Inflammatory macrophage (primary cell): Measurements from ENCODE around the gene FCHSD2.
"Not testable (repeated sequence)": the region's sequence is repeated elsewhere in the genome, so short reads cannot be mapped to it uniquely, and the experiment has no call there.

ENCODE experiments used
- DNase-seq, 2 donors: peaks; one replicate each; pipeline ENCODE4 v3.0.0-alpha.2; 2020 to 2022

The FCHSD2 gene

DNA sequence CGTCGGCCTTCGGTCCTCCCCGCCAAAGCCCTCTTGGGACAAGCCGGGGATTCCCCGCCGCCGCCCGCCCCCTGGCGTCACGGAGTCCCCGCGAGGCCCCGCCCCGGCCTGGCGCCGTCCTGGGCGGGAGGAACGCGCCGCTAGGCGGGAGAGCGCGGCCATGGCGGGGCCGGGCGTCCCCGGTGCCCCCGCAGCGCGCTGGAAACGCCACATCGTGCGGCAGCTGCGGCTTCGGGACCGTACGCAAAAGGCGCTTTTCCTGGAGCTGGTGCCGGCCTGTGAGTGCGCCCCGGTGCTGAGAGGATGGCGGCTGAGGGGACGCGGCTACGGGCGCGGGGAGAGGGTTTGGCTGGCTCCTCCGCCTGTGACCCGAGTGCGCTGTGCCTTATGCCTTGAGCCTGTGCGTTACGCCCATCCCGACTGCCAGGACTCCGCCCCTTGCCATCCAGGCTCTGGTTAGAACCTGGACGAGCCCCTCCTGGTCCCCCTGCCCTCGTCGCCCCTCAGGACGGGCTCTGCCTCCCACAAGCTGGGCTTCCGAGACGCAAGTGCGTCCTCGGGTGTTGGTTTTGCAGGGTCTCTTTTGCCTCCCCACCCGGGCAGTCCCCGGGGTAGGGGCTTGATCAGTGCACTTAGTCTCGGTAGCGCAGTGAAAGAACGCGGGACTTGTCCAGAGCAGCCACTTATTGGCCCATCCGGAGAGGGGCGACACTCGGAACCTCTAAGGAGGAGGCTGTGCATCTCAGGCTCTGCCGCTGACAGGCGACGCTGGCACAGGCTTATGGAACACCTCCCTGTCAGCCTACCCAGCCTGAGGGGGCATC lies 327.6 kb downstream of the FCHSD2 start, which contains the start of gene ATG16L2:
Gene ATG16L2, plus strand, starts transcription at position 126 of the 824 bp plus-strand sequence. Its CDS starts 35 bp downstream, at position 161.
- peak; percentile 88 to 92 for DNase-seq

DNA sequence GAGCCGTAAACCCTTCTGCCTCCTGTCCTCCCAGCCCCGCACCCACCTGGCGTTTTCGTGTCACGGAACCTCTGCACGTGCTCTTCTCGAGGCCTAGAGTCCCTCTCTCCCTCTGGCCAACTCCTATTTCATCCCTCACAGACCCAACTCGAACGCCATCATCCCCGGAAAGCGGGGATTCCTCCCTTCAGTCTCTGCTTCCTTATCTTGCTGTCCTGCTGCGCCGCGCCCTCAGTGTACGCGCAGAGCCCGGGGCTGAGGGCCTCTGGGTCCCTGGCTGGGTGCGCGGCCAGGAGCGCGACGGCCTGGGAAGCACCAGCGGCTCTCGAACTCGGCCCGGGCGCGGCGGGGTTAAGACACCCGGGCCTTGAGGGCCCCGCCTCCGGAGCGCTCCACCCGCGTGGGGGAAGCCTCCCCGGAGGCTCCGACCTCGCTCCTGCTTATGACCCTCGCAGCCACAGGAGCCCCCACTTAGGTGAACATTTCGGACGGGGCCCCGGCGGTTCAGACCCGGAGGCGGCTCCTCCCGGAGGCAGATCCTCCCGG lies 328.3 kb downstream of the FCHSD2 start:
- DNase-seq: peak; percentile 75 to 87

DNA sequence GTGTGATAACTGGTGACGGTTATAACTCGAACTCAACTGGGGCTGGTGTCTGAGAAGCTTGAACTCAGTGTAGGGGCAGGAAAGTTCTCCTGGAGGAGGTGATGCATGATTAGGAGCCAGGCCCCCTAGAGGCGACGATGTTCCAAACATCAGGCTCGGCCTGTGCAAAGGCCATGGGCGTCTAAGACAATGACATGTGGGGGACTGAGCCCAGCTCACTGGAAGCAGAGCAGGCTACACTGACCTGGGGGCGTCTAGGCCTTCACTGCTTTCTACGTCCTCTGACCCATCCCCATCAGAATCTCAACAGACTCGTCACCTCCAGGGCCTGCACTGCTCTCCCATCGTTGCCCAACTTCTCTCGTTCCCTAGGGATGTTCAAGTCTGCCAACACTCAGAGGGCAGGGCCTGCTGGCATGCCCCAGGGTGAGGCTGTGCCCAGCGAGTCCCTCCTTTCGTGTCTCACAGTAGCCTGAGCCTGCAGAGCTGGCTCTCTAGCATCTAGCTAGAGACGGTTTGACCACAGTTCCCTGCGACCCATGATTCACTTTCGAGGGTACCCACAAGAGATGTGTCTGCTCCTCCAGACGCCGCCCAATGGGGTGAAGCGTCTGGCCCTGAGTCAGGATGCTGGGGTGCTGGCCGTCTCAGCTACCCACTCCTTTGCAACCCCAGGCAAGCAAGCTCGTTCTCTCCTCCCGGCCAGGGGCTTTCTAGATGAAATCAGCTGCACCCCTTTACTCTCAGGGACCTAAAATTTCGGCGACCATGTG lies 329.0 kb downstream of the FCHSD2 start:
- DNase-seq: peak; percentile 66 to 78

DNA sequence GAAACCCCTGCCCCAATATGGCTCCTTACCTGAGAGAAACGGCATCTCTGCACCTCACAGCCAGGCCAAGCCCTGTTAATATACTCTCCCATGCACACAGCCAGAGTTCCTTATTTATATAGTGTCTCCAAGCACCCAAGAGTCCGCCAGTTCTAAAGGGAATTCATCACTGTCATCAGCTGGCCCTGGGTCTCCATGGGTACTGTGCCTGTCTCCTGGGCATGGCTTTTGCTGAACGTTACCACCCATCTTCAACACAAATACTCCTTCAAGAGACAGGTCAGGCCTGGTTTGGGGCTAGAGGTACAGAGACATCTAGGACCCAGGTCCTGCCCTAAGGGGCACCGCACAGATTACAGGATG lies 329.5 kb downstream of the FCHSD2 start:
- peak in 1 of 2 donors; percentile 42 for DNase-seq

DNA sequence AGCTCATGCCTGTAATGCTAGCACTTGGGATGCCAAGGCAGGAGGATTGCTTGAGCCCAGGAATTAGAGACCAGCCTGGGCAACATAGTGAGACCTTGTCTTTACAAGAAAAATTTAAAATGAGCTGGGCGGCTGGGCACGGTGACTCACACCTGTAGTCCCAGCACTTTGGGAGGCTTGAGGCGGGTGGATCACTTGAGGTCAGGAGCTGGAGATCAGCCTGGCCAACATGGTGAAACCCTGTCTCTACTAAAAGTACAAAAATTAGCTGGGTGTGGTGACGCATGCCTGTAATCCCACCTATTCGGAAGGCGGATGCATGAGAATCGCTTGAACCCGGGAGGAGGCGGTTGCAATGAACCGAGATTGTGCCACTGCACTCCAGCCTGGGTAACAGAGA lies 330.4 kb downstream of the FCHSD2 start:
- DNase-seq: peak in 1 of 2 donors; percentile 32

DNA sequence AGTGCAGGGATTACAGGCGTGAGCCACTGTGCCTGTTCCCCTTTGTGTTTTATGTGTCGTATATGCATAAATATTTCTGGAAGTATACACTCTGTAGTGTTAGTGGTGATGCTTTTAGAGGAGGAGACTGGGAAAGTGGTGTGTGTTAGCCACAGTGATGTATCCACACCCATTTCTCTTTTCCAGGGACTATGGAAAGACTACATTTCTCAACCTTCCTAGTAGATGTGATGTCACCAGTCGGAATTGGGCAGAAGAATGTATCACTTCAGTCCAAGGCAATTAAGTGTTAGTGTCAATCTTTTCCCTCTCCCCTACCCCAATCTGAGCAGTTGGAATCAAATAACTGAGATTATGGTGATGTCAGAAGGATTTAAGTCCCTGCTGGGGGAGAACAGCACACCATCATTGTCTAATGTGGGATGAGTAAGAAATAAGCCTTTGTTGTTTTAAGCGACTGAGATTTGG lies 333.8 kb downstream of the FCHSD2 start:
- peak in 1 of 2 donors; percentile 83 for DNase-seq

DNA sequence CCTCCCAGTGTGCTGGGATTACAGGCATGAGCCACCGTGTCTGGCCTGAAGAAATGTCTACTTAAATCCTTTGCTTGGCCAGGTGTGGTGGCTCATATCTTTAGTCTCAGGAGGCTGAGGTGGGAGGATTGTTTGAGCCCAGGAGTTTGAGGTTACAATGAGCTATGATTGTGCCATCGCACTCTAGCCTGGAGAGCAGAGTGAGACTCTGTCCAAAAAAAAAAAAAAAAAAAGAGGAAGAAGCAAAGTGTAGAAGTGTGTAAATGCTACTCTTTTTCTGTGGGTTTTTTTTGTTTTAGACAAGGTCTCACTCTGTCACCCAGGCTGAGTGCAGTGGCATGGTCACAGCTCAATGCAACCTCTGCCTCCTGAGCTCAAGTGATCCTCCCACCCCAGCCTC lies 334.3 kb downstream of the FCHSD2 start:
- DNase-seq: peak; percentile 86 to 88

DNA sequence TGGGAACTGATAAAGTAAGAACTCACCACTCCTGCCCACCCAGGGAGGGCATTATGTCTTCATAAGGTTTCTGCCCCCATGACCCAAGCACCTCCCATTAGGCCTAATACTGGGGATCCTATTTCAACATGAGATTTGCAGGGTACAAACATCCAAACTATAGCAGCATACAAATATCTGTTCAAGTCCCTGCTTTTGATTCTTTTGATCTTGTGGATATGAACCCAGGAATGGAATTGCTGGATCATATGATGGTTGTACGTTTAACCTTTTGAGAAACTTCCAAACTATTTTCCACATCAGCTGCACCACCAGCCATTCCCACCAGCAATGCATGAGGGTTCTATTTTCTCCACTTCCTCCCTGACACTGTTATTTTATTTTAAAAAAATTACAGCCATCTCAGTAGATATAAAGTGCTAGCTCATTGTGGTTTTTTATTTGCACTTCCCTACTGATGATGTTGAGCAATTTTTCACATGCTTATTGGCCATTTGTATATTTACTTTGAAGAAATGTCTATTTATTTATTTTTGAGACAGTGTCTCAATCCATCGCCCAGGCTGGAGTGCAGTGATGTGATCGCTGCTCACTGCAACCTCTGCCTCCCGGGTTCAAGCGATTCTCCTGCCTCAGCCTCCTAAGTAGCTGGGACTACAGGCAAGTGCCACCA lies 335.0 kb downstream of the FCHSD2 start:
- peak; percentile 84 to 96 for DNase-seq

DNA sequence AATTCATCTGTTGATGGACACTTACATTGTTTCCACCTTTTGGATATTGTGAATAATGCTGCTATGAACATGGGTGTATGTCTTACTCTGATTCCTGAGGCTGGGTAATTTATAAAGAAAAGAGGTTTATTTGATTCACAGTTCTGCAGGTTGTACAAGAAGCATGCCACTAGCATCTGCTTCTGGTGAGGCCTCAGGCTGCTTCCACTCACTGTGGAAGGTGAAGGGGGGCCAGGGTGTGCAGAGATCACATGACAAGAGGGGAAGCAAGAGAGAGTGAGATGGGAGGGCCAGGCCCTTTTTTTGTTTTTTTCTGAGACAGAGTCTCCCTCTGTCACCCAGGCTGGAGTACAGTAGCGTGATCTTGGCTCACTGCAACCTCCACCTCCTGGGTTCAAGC lies 335.7 kb downstream of the FCHSD2 start:
- DNase-seq: not testable (repeated sequence)

DNA sequence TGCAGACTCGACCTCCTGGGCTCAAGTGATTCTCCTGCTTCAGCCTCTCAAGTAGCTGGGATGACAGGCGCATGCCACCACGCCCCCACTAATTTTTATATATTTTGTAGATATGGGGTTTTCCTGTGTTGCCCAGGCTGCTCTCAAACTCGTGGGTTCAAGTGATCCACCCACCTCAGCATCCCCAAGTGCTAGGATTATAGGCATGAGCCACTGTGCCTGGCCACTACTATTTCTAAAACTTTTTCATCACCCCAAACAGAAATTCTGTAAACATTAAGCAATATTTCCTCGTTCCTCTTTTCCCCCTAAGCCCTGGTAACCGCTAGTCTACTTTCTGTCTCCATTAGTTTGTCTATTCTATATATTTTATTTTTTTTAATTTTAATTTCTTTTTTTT lies 336.9 kb downstream of the FCHSD2 start:
- DNase-seq: peak; percentile 93 to 96

DNA sequence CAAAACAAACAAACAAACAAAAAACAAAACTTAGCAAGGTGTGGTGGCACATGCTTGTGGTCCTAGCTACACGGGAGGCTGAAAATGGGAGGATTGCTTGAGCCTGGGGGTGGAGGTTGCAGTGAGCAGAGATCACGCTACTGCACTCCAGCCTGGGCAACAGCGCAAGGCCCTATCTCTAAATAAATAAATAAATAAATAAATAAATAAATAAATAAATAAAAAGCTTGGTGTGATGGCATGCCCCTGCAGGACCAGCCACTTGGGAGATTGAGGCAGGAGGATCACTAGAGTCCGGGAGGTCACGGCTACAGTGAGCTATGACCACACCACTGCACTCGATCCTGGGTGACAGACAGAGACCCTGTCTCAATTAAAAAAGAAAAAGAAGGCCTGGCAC lies 339.3 kb downstream of the FCHSD2 start:
- no peak for DNase-seq

DNA sequence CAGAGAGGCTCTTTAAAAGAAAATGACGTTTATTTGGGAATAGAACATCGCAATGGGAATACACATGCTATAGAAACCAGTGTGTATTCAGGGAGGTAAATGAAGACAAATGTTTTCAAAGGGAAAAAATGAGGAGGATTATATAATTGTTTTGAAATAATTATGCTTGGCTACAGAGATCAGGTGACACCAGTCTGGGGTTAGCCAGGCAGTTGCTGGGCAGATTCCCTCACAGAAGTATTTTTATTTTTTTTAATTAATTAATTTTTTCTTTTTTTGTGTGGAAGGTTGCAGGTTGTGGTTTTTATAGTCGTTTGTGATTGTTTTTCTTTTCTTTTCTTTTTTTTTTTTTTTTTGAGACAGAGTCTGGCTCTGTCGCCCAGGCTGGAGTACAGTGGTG lies 342.7 kb downstream of the FCHSD2 start:
- no peak for DNase-seq

DNA sequence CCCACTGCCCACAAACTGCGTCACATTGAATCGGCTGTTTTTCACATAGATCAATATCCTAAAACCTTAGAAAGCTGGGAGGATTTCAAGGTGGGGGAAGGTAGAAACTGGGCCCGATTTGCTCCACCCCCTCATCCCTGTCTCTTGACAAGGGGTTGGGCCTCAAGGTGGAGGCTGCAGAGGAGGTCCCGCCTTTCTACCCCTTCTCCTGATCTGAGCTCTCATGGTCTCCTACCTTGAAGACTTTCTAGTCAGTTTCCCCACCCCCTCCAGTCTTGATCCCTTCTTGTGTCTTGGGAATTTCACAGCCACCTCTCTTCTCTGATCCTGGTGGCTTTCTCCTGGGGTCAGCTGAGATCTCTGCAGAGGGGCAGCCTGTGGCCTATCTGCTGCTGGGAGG lies 343.8 kb downstream of the FCHSD2 start:
- no peak for DNase-seq

DNA sequence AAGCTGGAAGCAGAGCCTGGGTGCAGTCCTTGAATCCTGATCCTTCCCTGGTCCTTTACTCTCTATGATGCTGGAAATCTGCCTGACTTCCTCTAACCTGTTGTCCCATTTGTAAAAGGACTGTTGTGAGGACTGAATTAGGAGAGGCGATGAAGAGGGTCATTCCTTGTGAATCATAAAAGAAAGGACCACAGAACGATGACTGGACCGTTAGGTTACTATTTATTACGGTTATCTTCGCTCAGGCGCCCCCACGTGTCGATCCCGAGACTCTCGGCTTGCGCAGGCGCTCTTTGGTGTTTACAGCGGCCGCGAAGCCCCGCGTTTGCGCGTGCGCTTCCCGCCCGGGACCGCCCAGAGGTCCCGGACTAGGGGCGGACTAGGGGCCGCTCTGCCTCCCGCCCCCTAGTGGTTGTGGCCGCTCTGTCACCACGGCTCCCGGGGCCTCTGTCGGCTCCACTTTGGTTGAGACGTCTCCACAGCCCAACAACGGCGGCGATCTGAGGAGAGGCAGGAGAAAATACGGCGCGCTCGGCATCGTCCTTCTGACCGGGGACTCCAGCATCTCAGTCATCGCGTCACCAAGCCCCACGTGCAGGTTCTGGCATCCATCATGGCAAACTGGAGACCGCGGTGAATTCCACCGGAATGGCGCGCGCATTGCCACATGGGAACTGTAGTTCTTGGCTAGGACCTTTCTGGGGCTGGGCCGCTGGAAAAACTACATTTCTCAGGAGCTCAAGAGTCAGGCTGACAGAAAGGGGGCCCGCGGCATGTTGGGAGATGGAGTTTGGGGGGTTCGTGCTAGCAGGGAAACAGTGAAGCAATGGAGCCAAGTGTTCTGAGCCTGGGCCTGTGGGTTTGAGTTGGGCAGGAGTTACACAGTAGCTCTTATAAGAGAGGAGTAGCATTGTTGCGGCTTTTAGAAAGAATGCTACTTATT lies 348.4 kb downstream of the FCHSD2 start, which contains the start of gene STARD10:
Gene STARD10, minus strand, starts transcription at position 623 of the 943 bp plus-strand sequence. CDS start 12,866 bp downstream, outside the sequence.
- peak; percentile 98 for DNase-seq

DNA sequence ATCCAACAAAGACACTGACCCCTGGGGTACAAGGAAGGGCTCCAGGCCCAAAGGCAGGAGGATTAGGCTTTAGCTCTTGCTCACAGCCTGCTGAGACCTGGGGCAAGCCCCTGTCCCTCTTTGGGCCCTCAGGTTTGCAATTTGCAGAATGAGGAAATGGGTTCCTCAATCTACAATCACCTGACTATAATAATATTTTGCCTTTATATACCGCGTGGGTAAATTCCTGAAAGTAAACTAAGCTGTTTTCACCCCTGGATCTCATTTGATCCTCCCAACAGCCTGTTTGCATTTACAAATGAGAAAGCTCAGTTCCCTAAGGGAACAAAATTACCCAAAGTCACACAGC lies 349.1 kb downstream of the FCHSD2 start:
- no peak for DNase-seq

DNA sequence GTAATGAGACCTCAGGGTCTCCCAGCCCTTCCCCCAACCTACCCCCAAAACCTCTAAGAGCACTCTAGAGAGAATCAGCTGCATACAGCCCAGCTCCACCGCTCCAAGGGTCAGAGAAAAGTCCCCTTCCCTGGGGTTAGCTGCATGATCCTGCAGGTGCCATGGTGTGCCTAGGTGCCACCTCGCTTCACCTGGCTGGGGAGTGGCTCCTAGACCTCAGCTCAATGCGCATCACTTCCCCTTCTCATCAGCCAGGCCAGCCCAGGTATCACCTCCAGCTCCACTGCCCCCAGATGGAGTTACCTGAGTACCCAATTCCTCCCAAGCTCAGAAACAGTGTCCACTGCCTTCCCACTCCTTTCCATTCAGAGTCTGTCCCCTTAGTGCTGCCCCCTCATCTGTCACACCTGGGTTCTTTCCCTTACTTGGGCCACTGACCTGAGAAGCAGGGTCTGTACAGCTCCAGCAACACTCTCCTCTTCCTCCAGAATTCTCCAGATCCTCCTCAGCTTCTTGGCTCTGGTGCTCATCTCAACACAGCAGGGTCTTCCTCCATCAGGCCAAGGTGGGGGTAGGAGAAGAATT lies 349.6 kb downstream of the FCHSD2 start:
- DNase-seq: no peak

DNA sequence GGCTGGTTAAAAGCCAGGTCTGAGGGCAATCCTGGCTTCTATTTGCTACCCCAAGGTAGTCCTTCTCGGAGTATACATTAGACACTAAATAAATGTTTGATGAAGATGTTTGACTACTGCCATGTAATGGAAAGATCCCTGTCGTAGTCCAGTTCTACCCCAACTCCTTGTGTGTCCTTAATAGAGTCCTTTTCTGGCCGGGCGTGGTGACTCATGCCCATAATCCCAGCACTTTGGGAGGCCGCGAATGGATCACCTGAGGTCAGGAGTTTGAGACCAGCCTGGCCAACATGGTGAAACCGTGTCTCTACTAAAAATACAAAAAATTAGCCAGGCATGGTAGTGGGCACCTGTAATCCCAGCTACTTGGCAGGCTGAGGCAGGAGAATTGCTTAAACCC lies 350.9 kb downstream of the FCHSD2 start:
- not testable (repeated sequence) for DNase-seq

DNA sequence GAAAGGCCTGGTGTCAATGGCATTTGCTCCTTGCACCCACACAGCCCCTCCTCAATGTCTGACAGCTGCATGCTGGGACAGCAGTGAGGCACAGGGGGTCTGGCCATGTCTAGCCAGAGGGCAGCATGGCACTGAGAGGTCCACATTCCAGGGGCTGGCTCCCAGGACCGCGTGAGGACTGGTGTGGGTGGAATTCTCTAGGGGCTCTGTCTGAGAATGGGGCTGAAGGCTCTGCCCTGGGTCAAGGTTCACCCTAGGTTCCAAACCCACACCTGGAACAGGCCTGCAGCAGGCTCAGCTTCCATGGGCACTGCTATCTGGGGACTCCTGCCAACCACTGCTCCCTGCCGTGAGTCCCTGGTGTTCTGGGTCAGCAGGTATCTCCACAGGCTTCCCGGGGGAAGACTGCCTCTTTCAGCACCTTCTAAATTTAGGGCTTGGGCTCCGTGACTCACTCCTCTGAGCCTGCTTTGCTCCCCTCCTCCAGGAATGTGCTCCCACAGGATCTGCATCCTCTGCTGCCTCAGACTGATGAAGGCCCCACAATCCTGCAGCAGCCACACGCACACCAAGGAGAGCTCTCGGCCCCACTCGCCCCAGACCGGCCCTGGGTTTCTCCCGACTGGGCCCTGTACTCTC lies 352.5 kb downstream of the FCHSD2 start:
- no peak for DNase-seq

DNA sequence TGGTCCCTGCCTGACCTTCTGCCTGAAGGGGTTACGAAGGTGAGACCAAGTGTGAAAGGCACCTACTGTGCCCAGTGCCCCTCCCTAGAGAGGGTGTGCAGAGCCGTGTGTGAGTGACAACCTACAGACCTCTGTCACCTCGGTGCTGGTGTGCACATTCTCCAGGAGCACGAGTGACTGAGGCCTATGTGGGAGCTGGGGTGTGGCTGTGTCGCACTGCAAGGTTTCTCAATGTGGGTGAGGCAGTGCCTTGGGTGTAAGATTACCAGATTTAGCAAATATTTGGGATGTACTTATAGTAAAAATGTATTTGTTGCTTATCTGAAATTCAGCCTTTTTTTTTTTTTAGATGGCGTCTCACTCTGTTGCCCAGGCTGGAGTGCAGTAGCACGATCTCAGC lies 353.9 kb downstream of the FCHSD2 start:
- peak; percentile 69 to 77 for DNase-seq
